DOHH2 (cell line): Measurements from ENCODE around the gene SP1.

Source experiments
- H3F3A ChIP-seq: fragments of 200-600 bp; sonication (generic), shearing (Covaris generic); 2 replicates; pipeline ENCODE4 v1.6.0; 2016; ENCODE audit warnings: antibody characterized with exemption, mild to moderate bottlenecking; ENCODE audit not compliant: control insufficient read depth, insufficient read depth
- H3K27ac ChIP-seq: fragments of 200-600 bp; sonication (generic); 2 replicates; pipeline ENCODE4 v1.5.1; 2014; ENCODE audit warnings: low read depth, mild to moderate bottlenecking, low read length, moderate library complexity
- H3K27me3 ChIP-seq: fragments of 200-600 bp; sonication (generic); 2 replicates; pipeline ENCODE4 v1.6.1; 2014; ENCODE audit warnings: mild to moderate bottlenecking, low read length, mixed read lengths; ENCODE audit not compliant: control insufficient read depth
- H3K36me3 ChIP-seq: fragments of 200-600 bp; sonication (generic); 2 replicates; pipeline ENCODE4 v1.6.1; 2014; ENCODE audit warnings: mild to moderate bottlenecking, low read length, moderate library complexity, mixed read lengths; ENCODE audit not compliant: control insufficient read depth
- H3K4me1 ChIP-seq: fragments of 200-600 bp; sonication (generic); 2 replicates; pipeline ENCODE4 v1.6.1; 2014; ENCODE audit warnings: mild to moderate bottlenecking, low read length, mixed read lengths; ENCODE audit not compliant: control insufficient read depth
- H3K4me2 ChIP-seq: fragments of 200-600 bp; sonication (generic); 2 replicates; pipeline ENCODE4 v1.6.0; 2014; ENCODE audit warnings: mild to moderate bottlenecking, low read length, moderate library complexity
- H3K4me3 ChIP-seq: fragments of 200-600 bp; sonication (generic); 2 replicates; pipeline ENCODE4 v1.5.1; 2014; ENCODE audit warnings: mild to moderate bottlenecking, low read length, mixed read lengths
- H3K79me2 ChIP-seq: fragments of 200-600 bp; sonication (generic); 2 replicates; pipeline ENCODE4 v1.6.1; 2014; ENCODE audit warnings: mild to moderate bottlenecking, low read length, mixed read lengths; ENCODE audit not compliant: control insufficient read depth
- H3K9me2 ChIP-seq: fragments of 200-600 bp; sonication (generic); replicated peaks from 2 replicates; pipeline ENCODE4 v1.6.1; 2014; ENCODE audit warnings: mild to moderate bottlenecking, low read length, mixed read lengths; ENCODE audit not compliant: control insufficient read depth
- H3K9me3 ChIP-seq: fragments of 200-600 bp; sonication (generic); 2 replicates; pipeline ENCODE4 v1.6.1; 2014; ENCODE audit warnings: antibody characterized with exemption, low read length, mixed read lengths; ENCODE audit not compliant: control insufficient read depth, insufficient read depth
- H4K20me1 ChIP-seq: fragments of 200-600 bp; sonication (generic); 2 replicates; pipeline ENCODE4 v1.6.0; 2014; ENCODE audit warnings: low read depth, mild to moderate bottlenecking, antibody characterized with exemption, low read length, moderate library complexity; ENCODE audit not compliant: control insufficient read depth, insufficient read depth
- EZH2phosphoT487 ChIP-seq: fragments of 200-600 bp; sonication (generic); IDR thresholded peaks from 2 replicates; pipeline ENCODE4 v1.6.1; 2017; ENCODE audit warnings: borderline replicate concordance, mild to moderate bottlenecking, antibody characterized with exemption, low read length, moderate library complexity, mixed read lengths
- TF ChIP-seq, protein P1 (sequence below): fragments of 200-600 bp; sonication (generic); IDR thresholded peaks from one replicate; pipeline ENCODE4 v1.5.1; 2014; ENCODE audit warnings: antibody characterized with exemption, mild to moderate bottlenecking, low read depth, low read length; ENCODE audit not compliant: poor library complexity, severe bottlenecking

The SP1 gene

DNA sequence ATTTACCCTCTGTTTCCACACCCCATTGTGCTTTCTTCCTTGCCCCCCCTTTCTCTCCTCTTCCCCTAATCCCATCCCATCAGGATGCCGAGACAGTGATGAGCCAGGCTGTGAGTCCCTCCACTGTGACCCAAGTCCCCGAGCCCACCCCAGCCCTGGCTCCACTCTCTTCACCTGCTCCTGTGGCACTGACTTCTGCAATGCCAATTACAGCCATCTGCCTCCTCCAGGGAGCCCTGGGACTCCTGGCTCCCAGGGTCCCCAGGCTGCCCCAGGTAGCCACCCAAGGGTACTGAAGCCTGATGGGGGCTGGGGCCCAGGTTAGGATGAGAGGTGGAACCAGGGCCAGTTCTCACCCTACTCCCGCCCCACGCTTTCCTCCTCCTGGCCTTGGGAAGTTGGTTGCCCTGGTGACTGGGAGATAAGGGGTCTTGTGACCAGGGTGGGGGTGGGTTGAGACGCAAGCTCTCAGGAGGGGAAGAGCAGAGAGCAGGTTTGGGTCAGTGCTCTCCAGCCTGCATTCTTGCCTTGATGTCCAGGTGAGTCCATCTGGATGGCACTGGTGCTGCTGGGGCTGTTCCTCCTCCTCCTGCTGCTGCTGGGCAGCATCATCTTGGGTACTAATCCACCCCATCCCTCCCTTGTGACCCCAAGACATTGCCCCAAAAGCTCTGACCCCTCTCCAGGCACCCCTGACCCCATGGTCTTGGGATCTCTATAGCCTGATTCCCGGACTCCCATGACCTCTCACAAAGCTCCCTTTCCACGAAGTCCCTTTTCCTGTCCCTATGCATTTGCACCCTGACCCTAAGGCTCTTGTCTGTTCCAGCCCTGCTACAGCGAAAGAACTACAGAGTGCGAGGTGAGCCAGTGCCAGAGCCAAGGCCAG is 44.9 kb downstream of the SP1 start:
- TF ChIP-seq, protein P1, sequence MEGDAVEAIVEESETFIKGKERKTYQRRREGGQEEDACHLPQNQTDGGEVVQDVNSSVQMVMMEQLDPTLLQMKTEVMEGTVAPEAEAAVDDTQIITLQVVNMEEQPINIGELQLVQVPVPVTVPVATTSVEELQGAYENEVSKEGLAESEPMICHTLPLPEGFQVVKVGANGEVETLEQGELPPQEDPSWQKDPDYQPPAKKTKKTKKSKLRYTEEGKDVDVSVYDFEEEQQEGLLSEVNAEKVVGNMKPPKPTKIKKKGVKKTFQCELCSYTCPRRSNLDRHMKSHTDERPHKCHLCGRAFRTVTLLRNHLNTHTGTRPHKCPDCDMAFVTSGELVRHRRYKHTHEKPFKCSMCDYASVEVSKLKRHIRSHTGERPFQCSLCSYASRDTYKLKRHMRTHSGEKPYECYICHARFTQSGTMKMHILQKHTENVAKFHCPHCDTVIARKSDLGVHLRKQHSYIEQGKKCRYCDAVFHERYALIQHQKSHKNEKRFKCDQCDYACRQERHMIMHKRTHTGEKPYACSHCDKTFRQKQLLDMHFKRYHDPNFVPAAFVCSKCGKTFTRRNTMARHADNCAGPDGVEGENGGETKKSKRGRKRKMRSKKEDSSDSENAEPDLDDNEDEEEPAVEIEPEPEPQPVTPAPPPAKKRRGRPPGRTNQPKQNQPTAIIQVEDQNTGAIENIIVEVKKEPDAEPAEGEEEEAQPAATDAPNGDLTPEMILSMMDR, result no peak
- Histone ChIP-seq H4K20me1 (no peaks in the 10 kb centered on the region), H3K4me2 (no peak overlapping the region), H3K4me1 (peaks cover 10% of the 10 kb centered on the region), H3F3A (peaks cover 2% of the 10 kb centered on the region; the same call in 1 of the 2 replicates), H3K9me3 (no peaks in the 10 kb centered on the region), H3K79me2 (no peaks in the 10 kb centered on the region), H3K27me3 (no peaks in the 10 kb centered on the region), H3K4me3 (no peak overlapping the region), H3K9me2 (no peaks in the 10 kb centered on the region), H3K36me3 (no peaks in the 10 kb centered on the region), H3K27ac (no peak overlapping the region)

DNA sequence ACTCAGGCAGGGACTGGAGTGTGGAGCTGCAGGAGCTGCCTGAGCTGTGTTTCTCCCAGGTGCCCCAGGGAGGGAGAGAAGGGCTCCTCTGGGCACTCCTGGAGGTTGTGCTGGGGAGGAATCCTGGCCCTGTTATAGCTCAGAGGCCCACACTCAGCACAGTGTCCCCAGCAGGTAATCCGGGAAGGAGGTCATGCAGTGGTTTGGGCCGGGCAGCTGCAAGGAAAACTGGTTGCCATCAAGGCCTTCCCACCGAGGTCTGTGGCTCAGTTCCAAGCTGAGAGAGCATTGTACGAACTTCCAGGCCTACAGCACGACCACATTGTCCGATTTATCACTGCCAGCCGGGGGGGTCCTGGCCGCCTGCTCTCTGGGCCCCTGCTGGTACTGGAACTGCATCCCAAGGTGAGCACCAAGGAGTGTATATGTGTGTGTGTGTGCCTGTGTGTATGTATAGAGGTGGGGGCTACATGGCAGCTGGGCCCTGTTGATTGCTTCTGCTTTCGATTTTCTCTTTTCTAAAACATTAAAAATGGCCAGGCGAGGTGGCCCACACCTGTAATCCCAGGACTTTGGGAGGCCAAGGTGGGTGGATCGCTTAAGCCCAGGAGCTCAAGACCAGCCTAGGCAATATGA is 45.7 kb downstream of the SP1 start:
- H3K27me3 ChIP-seq, result no peaks in the 10 kb centered on the region
- H3K27ac ChIP-seq, result no peak overlapping the region
- no peaks in the 10 kb centered on the region for H3K79me2 ChIP-seq
- H3K9me3 ChIP-seq, result no peaks in the 10 kb centered on the region
- peaks cover 2% of the 10 kb centered on the region; the same call in 1 of the 2 replicates for H3F3A ChIP-seq
- H3K9me2 ChIP-seq, result no peaks in the 10 kb centered on the region
- H3K4me3 ChIP-seq, result no peak overlapping the region
- no peaks in the 10 kb centered on the region for H3K36me3 ChIP-seq
- peaks cover 9% of the 10 kb centered on the region for H3K4me1 ChIP-seq
- no peak overlapping the region for H3K4me2 ChIP-seq
- no peaks in the 10 kb centered on the region for H4K20me1 ChIP-seq
- TF ChIP-seq EZH2phosphoT487, result no peak
- TF ChIP-seq, protein P1, result no peak

DNA sequence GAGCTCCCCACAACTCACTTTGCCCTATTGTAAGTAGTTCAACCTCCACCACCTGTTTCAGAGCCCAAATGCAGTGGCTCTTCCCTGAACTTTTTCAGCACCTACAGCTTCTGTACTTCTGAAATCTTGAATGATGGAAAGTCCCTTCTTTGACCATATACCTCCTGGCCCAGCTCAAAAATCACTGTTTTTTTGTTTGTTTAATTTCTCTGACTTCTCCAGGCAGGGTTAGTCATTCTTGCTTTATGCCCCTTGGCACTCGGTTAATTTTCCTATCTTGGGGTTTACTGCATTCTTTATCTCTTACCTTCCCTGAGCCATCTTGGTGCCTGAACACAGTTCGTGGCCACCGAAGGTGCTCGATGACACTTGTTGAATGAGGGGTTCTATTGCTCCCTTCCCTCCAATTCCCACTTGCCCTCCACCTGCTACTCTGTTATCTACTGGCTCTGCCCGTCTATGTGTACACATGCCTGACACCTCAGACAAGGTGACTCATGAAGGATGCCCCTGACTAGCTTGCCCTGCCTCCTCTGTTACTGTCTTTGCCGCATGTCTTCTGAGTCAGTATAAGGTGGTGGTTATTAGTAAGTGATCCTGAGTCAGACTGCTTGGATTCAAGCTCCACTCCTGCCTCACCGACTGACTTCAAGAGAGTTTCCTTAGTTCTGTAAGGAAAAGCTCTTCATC is 48.1 kb downstream of the SP1 start:
- no peaks in the 10 kb centered on the region for H3K27me3 ChIP-seq
- no peak for TF ChIP-seq EZH2phosphoT487
- TF ChIP-seq, protein P1, result no peak
- H3K4me2 ChIP-seq, result no peak overlapping the region
- H4K20me1 ChIP-seq, result no peaks in the 10 kb centered on the region
- no peaks in the 10 kb centered on the region for H3K36me3 ChIP-seq
- H3K9me3 ChIP-seq, result no peaks in the 10 kb centered on the region
- no peak overlapping the region for H3K27ac ChIP-seq
- H3K9me2 ChIP-seq, result no peaks in the 10 kb centered on the region
- no peak overlapping the region for H3K4me3 ChIP-seq
- peaks cover 2% of the 10 kb centered on the region; the same call in 1 of the 2 replicates for H3F3A ChIP-seq
- peaks cover 6% of the 10 kb centered on the region for H3K4me1 ChIP-seq
- no peaks in the 10 kb centered on the region for H3K79me2 ChIP-seq
